Gastrocnemius medialis (tissue), 4 donors: ENCODE data around the gene COMP.

ENCODE experiments used
- POLR2A ChIP-seq, 2 donors: fragments of 450-650 bp; IDR thresholded peaks; one replicate each; pipeline ENCODE4 v1.6.1; 2017; ENCODE audit warnings: antibody characterized with exemption in 2 of 2, mild to moderate bottlenecking in 2 of 2, moderate library complexity in 2 of 2
- TF ChIP-seq, protein P1 (sequence below), 5 experiments: fragments of 450-650 bp in 3 of 5; fragments of 200-600 bp in 2 of 5; sonication (generic) in 2 of 5; IDR thresholded peaks in 4 of 5; conservative IDR thresholded peaks in 1 of 5; 1 replicate in 4 of 5; 2 replicates in 1 of 5; pipeline ENCODE4 v1.5.1; 2016 to 2019; ENCODE audit warnings: antibody characterized with exemption in 5 of 5, mild to moderate bottlenecking in 3 of 5, moderate library complexity in 3 of 5

DNA sequence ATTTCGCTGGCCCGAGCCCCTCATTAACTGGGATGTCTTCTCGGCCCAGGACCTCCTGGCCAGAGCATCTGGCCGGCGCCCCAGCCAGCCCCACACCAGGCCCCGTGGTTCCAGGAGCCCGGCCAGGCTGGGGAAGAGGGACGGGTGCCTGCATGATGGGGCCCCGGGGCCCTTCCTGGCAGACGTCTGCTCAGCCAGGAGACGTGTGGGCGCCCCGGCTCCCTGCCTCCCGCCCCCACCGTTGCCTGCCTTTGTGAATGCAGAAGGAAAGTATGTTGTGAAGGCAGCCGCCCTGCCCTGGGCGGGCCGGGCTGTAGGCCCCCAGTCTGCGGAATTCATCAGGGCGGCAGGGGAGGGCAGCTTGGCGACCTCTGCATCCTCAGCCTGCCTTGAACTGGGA lies 4.4 kb upstream of the COMP start:
- TF ChIP-seq, protein P1, sequence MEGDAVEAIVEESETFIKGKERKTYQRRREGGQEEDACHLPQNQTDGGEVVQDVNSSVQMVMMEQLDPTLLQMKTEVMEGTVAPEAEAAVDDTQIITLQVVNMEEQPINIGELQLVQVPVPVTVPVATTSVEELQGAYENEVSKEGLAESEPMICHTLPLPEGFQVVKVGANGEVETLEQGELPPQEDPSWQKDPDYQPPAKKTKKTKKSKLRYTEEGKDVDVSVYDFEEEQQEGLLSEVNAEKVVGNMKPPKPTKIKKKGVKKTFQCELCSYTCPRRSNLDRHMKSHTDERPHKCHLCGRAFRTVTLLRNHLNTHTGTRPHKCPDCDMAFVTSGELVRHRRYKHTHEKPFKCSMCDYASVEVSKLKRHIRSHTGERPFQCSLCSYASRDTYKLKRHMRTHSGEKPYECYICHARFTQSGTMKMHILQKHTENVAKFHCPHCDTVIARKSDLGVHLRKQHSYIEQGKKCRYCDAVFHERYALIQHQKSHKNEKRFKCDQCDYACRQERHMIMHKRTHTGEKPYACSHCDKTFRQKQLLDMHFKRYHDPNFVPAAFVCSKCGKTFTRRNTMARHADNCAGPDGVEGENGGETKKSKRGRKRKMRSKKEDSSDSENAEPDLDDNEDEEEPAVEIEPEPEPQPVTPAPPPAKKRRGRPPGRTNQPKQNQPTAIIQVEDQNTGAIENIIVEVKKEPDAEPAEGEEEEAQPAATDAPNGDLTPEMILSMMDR (IDR thresholded peaks at IDR 0.05 in 4 of 5, conservative IDR thresholded peaks at IDR 0.05 in 1 of 5) = no peak
- no peak for TF ChIP-seq POLR2A (IDR thresholded peaks at IDR 0.05)
